ENCODE measurements around the gene PCDH19.

DNA sequence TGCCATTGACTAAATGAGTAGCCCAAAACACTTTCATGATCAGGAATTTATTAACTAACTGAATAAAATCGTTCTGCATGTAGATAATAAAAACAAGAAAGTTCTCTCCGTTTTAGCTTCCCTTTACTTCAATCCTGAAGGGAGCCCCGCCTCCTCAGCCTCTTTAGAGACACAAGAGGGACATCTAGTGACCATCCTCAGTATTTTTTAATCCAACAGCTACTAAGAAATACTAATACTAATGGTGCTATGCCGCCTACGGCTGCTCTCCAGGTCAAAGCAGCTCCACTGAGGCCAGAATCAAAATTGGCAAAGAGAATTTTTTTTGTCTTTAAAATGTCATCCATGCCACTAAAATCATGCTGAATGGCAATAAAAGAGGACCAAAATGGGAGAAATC is 3.2 kb upstream of the PCDH19 start:
- TF ChIP-seq POLR2A (IDR thresholded peaks at IDR 0.05): no peak
- TF ChIP-seq, protein P1, sequence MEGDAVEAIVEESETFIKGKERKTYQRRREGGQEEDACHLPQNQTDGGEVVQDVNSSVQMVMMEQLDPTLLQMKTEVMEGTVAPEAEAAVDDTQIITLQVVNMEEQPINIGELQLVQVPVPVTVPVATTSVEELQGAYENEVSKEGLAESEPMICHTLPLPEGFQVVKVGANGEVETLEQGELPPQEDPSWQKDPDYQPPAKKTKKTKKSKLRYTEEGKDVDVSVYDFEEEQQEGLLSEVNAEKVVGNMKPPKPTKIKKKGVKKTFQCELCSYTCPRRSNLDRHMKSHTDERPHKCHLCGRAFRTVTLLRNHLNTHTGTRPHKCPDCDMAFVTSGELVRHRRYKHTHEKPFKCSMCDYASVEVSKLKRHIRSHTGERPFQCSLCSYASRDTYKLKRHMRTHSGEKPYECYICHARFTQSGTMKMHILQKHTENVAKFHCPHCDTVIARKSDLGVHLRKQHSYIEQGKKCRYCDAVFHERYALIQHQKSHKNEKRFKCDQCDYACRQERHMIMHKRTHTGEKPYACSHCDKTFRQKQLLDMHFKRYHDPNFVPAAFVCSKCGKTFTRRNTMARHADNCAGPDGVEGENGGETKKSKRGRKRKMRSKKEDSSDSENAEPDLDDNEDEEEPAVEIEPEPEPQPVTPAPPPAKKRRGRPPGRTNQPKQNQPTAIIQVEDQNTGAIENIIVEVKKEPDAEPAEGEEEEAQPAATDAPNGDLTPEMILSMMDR (IDR thresholded peaks at IDR 0.05): peak; percentile 31 to 67 (median 48)

All from adrenal gland (tissue), 5 donors.